ENCODE measurements around the gene TLCD5. TPM values are rescaled to one million over a fixed set of nuclear protein-coding genes. Genes with fewer than 3 reads are reported as not detected.

TLCD5 gene
- total and polyA plus RNA-seq, 2 experiments from 2014 or later, result 8.7 to 9.0 TPM

DNA sequence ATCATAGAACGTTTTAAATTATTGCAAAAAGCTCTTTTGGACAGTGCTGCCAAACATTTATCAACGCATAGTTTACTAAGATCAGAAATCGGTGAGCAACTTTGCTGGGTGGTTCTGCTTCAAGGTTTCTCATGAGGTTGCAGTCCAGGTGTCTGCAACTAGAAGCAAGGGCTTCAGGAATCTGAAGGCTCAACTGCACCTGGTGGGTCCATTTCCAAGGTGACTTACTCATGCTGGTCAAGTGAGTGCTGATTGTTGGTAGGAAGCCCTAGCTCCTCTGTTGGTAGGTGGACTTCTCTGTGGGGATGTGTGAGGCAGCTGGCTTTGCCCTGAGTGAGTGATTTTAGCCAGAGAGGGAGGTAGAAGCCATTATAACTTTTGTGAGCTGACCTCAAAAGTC lies 33.6 kb downstream of the TLCD5 start:
- Histone ChIP-seq H3K9me3 (ENCODE audit: low read depth) (no peaks in the 10 kb centered on the region), H3K79me2 (peaks cover 98% of the 10 kb centered on the region), H2AFZ (no peak overlapping the region), H3K27me3 (no peaks in the 10 kb centered on the region), H3K9me2 (replicated peaks; ENCODE audit: insufficient read depth) (no peaks in the 10 kb centered on the region), H4K20me1 (ENCODE audit: insufficient read depth, poor library complexity, severe bottlenecking) (peaks cover 68% of the 10 kb centered on the region), H3K27ac (no peak overlapping the region), H3K36me3 (replicated peaks; ENCODE audit: insufficient read depth, low read depth) (no peaks in the 10 kb centered on the region), H3K4me3 (no peak overlapping the region), H3K4me2 (no peak overlapping the region), H3K4me1 (ENCODE audit: insufficient read depth) (peaks cover 13% of the 10 kb centered on the region)
- WGBS (ENCODE audit: low lambda C conversion rate, missing lambda C conversion rate), result 95% methylated on average over 3 of the region's 3 CpGs
- TF ChIP-seq, protein P1, sequence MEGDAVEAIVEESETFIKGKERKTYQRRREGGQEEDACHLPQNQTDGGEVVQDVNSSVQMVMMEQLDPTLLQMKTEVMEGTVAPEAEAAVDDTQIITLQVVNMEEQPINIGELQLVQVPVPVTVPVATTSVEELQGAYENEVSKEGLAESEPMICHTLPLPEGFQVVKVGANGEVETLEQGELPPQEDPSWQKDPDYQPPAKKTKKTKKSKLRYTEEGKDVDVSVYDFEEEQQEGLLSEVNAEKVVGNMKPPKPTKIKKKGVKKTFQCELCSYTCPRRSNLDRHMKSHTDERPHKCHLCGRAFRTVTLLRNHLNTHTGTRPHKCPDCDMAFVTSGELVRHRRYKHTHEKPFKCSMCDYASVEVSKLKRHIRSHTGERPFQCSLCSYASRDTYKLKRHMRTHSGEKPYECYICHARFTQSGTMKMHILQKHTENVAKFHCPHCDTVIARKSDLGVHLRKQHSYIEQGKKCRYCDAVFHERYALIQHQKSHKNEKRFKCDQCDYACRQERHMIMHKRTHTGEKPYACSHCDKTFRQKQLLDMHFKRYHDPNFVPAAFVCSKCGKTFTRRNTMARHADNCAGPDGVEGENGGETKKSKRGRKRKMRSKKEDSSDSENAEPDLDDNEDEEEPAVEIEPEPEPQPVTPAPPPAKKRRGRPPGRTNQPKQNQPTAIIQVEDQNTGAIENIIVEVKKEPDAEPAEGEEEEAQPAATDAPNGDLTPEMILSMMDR (IDR thresholded peaks at IDR 0.05; ENCODE audit: poor library complexity), result no peak
- TF ChIP-seq EZH2phosphoT487 (IDR thresholded peaks at IDR 0.05; ENCODE audit: low read depth, severe bottlenecking, unreplicated experiment) (no peak), EZH2 (IDR thresholded peaks at IDR 0.05; ENCODE audit: borderline replicate concordance) (no peak)
- DNase-seq (ENCODE audit: low spot score), result no peak

DNA sequence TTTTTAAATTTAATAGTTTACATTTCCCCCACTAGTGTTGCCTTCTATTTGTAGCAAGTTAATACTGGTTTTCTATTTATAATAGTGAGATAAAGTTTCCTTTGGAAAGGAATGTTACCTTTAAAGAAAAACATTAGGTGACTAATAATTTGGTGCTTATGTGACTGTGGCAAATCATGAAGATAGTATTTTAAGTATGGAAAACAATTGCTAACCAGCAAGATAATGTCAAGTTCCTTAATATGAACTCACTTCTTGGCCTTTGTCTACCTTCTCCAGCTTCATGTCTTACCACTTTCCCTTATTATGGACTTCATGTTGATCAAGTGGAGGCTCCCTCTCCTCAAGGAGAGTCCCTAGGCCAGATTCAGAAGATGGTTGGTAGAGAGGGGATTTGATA lies 38.3 kb downstream of the TLCD5 start:
- no peaks in the 10 kb centered on the region for H3K9me2 ChIP-seq (replicated peaks; ENCODE audit: insufficient read depth)
- no peaks in the 10 kb centered on the region for H3K4me1 ChIP-seq (ENCODE audit: insufficient read depth)
- H4K20me1 ChIP-seq (ENCODE audit: insufficient read depth, poor library complexity, severe bottlenecking), result peaks cover 62% of the 10 kb centered on the region
- TF ChIP-seq EZH2 (IDR thresholded peaks at IDR 0.05; ENCODE audit: borderline replicate concordance), result no peak
- TF ChIP-seq EZH2phosphoT487 (IDR thresholded peaks at IDR 0.05; ENCODE audit: low read depth, severe bottlenecking, unreplicated experiment), result no peak
- TF ChIP-seq, protein P1 (IDR thresholded peaks at IDR 0.05; ENCODE audit: poor library complexity), result no peak
- no peaks in the 10 kb centered on the region for H3K36me3 ChIP-seq (replicated peaks; ENCODE audit: insufficient read depth, low read depth)
- no peak overlapping the region for H3K27ac ChIP-seq
- no peaks in the 10 kb centered on the region for H3K9me3 ChIP-seq (ENCODE audit: low read depth)
- no peak overlapping the region for H3K4me2 ChIP-seq
- H3K4me3 ChIP-seq, result no peak overlapping the region
- no peaks in the 10 kb centered on the region for H3K27me3 ChIP-seq
- no peak overlapping the region for H2AFZ ChIP-seq
- DNase-seq (ENCODE audit: low spot score), result no peak
- H3K79me2 ChIP-seq, result peaks cover 98% of the 10 kb centered on the region

DNA sequence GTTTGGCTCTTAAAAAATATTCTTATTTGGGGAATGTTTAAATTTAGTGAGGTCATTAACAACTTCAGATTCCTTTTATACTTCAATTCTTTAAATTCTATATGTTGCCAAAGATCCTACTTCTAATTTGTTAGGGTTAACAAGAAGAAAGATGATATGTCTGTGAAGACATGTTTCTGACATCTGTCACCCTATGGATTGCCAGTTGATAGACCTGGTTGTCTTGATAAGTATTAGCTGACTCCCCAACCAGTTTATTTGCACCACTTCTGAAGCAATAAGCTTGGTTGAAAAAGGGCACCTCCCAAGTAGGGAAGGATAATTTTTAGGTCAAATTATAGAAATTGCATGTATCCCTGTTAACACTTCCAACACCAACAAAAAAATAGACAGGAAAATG lies 40.4 kb downstream of the TLCD5 start:
- TF ChIP-seq, protein P1 (IDR thresholded peaks at IDR 0.05; ENCODE audit: poor library complexity), result no peak
- TF ChIP-seq EZH2phosphoT487 (IDR thresholded peaks at IDR 0.05; ENCODE audit: low read depth, severe bottlenecking, unreplicated experiment), result no peak
- no peak for TF ChIP-seq EZH2 (IDR thresholded peaks at IDR 0.05; ENCODE audit: borderline replicate concordance)
- H3K4me3 ChIP-seq, result no peak overlapping the region
- no peaks in the 10 kb centered on the region for H3K27me3 ChIP-seq
- peaks cover 98% of the 10 kb centered on the region for H3K79me2 ChIP-seq
- H3K9me2 ChIP-seq (replicated peaks; ENCODE audit: insufficient read depth), result no peaks in the 10 kb centered on the region
- H2AFZ ChIP-seq, result no peak overlapping the region
- H3K27ac ChIP-seq, result no peak overlapping the region
- H3K9me3 ChIP-seq (ENCODE audit: low read depth), result no peaks in the 10 kb centered on the region
- H3K36me3 ChIP-seq (replicated peaks; ENCODE audit: insufficient read depth, low read depth), result no peaks in the 10 kb centered on the region
- H3K4me1 ChIP-seq (ENCODE audit: insufficient read depth), result no peaks in the 10 kb centered on the region
- no peak overlapping the region for H3K4me2 ChIP-seq
- peaks cover 63% of the 10 kb centered on the region for H4K20me1 ChIP-seq (ENCODE audit: insufficient read depth, poor library complexity, severe bottlenecking)
- no peak for DNase-seq (ENCODE audit: low spot score)

DNA sequence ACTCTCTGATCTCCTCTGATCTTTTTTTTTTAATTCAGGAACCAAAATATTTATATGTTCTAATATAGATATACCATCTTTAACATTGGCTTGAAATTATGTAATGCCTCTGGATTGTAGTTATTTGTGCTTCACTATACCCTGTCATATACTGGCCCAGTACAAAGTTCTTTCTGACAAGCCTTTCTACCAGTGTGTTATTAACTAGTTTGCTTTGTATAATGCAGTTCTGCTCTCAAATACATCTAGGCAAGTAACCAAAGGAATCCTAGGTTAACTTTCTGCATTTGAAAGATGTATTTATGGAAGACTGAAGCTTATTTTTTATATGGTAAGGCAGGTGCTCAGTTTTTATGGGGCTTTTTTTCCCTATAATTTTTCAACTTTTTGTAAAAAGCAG lies 47.2 kb downstream of the TLCD5 start:
- Histone ChIP-seq H3K4me1 (ENCODE audit: insufficient read depth) (peaks cover 15% of the 10 kb centered on the region), H3K9me2 (replicated peaks; ENCODE audit: insufficient read depth) (no peaks in the 10 kb centered on the region), H2AFZ (no peak overlapping the region), H3K27ac (peak overlapping the region; percentile 73), H3K4me2 (peak overlapping the region; percentile 15), H3K36me3 (replicated peaks; ENCODE audit: insufficient read depth, low read depth) (no peaks in the 10 kb centered on the region), H4K20me1 (ENCODE audit: insufficient read depth, poor library complexity, severe bottlenecking) (peaks cover 25% of the 10 kb centered on the region), H3K79me2 (peaks cover 97% of the 10 kb centered on the region), H3K9me3 (ENCODE audit: low read depth) (no peaks in the 10 kb centered on the region), H3K4me3 (no peak overlapping the region), H3K27me3 (no peaks in the 10 kb centered on the region)
- DNase-seq (ENCODE audit: low spot score), result peak; percentile 16
- TF ChIP-seq EZH2phosphoT487 (IDR thresholded peaks at IDR 0.05; ENCODE audit: low read depth, severe bottlenecking, unreplicated experiment) (no peak), EZH2 (IDR thresholded peaks at IDR 0.05; ENCODE audit: borderline replicate concordance) (no peak)
- TF ChIP-seq, protein P1 (IDR thresholded peaks at IDR 0.05; ENCODE audit: poor library complexity), result no peak

Data from hepatocyte (in vitro differentiated cells).